HCT116 (cell line): ENCODE data around the gene MMEL1. TPM values are rescaled to one million over a fixed set of nuclear protein-coding genes. Genes with fewer than 3 reads are reported as not detected.

ENCODE experiments used
- ATAC-seq: fragments of 200-7000 bp; cut with Tn5 transposase; 2 replicates; pipeline ENCODE4 v1.9.1; 2020; ENCODE audit warnings: mild to moderate bottlenecking, moderate library complexity
- BruUV-seq: library from RNA; stranded (reverse); fragments of 400-500 nt; replicated peaks from 2 replicates; lab custom pipeline; 2021; lab: Mats Ljungman, UMichigan
- CTCF ChIA-PET: fragments of 300-600 bp; sonication (Branson Sonifier 250); formaldehyde crosslinking; loops from one replicate; lab custom pipeline; 2021; ENCODE audit warnings: antibody characterized with exemption; lab: Charles Lee
- POLR2A ChIA-PET: fragments of 300-600, 350-600 bp; sonication (Branson Sonifier 250); formaldehyde crosslinking; loops from one replicate; lab custom pipeline; 2021; ENCODE audit warnings: antibody characterized with exemption; lab: Charles Lee
- RAD21 ChIA-PET, 2 experiments: fragments of 300-600 bp; sonication (Branson Sonifier 250); formaldehyde crosslinking; loops; one replicate each; lab custom pipeline; 2023; ENCODE audit warnings: low total read pairs in 2 of 2; ENCODE audit not compliant: uncharacterized antibody in 2 of 2, unreplicated experiment in 2 of 2, low non-redundant PET in 1 of 2; lab: Charles Lee
- DNase-seq: peaks from one replicate; pipeline ENCODE4 v3.0.0-alpha.2; 2010; ENCODE audit warnings: low read depth, low spot score
- H2AFZ ChIP-seq: fragments of 200-600 bp; shearing (Covaris generic), sonication (generic); 2 replicates; pipeline ENCODE4 v1.6.1; 2017; ENCODE audit warnings: low read depth, mixed run types, mixed read lengths, antibody characterized with exemption, low read length; ENCODE audit not compliant: poor library complexity, severe bottlenecking
- H3K27ac ChIP-seq: 2 replicates; pipeline ENCODE4 v1.5.1; 2012; ENCODE audit warnings: low read depth, low read length
- H3K27me3 ChIP-seq: fragments of 200-600 bp; sonication (generic); 2 replicates; pipeline ENCODE4 v1.6.1; 2016; ENCODE audit warnings: mixed run types, low read length, mixed read lengths; ENCODE audit not compliant: insufficient read depth
- H3K36me3 ChIP-seq, 2 experiments: fragments of 200-500 bp in 1 of 2; fragments of 200-600 bp in 1 of 2; sonication (Bioruptor generic) in 1 of 2; sonication (generic) in 1 of 2; 2 replicates each; pipeline versions ENCODE4 v1.5.1 to v1.6.1; 2014 to 2016; ENCODE audit warnings: low read length in 2 of 2, inconsistent platforms in 1 of 2, mixed read lengths in 1 of 2, mixed run types in 1 of 2; ENCODE audit not compliant: insufficient read depth in 2 of 2, control insufficient read depth in 1 of 2
- H3K4me1 ChIP-seq, 2 experiments: fragments of 200-600 bp in 1 of 2; sonication (generic) in 1 of 2; 2 replicates each; pipeline versions ENCODE4 v1.5.1 to v1.6.1; 2012 to 2017; ENCODE audit warnings: low read length in 2 of 2, inconsistent platforms in 1 of 2, mild to moderate bottlenecking in 1 of 2, mixed read lengths in 1 of 2, mixed run types in 1 of 2, moderate library complexity in 1 of 2; ENCODE audit not compliant: insufficient read depth in 2 of 2, control insufficient read depth in 1 of 2
- H3K4me2 ChIP-seq: fragments of 200-600 bp; sonication (generic); 2 replicates; pipeline ENCODE4 v1.6.1; 2017; ENCODE audit warnings: mixed run types, low read length, mixed read lengths
- H3K4me3 ChIP-seq, 2 experiments: fragments of 200-600 bp in 1 of 2; sonication (generic) in 1 of 2; replicated peaks in 1 of 2; 2 replicates each; pipeline ENCODE4 v1.5.1; 2011 to 2016; ENCODE audit warnings: low read length in 2 of 2, control low read depth in 1 of 2, low read depth in 1 of 2, mild to moderate bottlenecking in 1 of 2, mixed read lengths in 1 of 2, mixed run types in 1 of 2
- H3K79me2 ChIP-seq: fragments of 200-600 bp; sonication (generic); 2 replicates; pipeline ENCODE4 v1.6.1; 2017; ENCODE audit warnings: mild to moderate bottlenecking, mixed run types, low read length, moderate library complexity, mixed read lengths; ENCODE audit not compliant: insufficient read depth
- H3K9ac ChIP-seq: fragments of 200-600 bp; sonication (generic); 2 replicates; pipeline ENCODE4 v1.6.1; 2016; ENCODE audit warnings: low read length, mixed read lengths
- H3K9me2 ChIP-seq: fragments of 200-600 bp; sonication (generic), shearing (Covaris generic); 2 replicates; pipeline ENCODE4 v1.6.1; 2017; ENCODE audit warnings: mixed run types, mild to moderate bottlenecking, moderate library complexity; ENCODE audit not compliant: insufficient read depth
- H3K9me3 ChIP-seq, 2 experiments: fragments of 200-500 bp in 1 of 2; fragments of 200-600 bp in 1 of 2; sonication (Bioruptor generic) in 1 of 2; sonication (generic) in 1 of 2; 2 replicates each; pipeline ENCODE4 v1.6.1; 2014 to 2017; ENCODE audit warnings: low read length in 2 of 2, mixed read lengths in 2 of 2, inconsistent platforms in 1 of 2, low read depth in 1 of 2, mild to moderate bottlenecking in 1 of 2, mixed run types in 1 of 2, moderate library complexity in 1 of 2; ENCODE audit not compliant: control insufficient read depth in 1 of 2, insufficient read depth in 1 of 2
- H4K20me1 ChIP-seq: fragments of 200-600 bp; sonication (generic), shearing (Covaris generic); 2 replicates; pipeline ENCODE4 v1.6.1; 2017; ENCODE audit warnings: mixed run types, mild to moderate bottlenecking, moderate library complexity; ENCODE audit not compliant: insufficient read depth
- CBX3 ChIP-seq: IDR thresholded peaks from 2 replicates; pipeline ENCODE4 v1.6.1; 2012; ENCODE audit warnings: low read depth
- EZH2phosphoT487 ChIP-seq: fragments of 200-600 bp; IDR thresholded peaks from 2 replicates; pipeline ENCODE4 v1.6.1; 2018; ENCODE audit warnings: antibody characterized with exemption, borderline replicate concordance
- FOSL1 ChIP-seq: IDR thresholded peaks from 2 replicates; pipeline ENCODE4 v1.6.1; 2012; ENCODE audit warnings: low read depth
- POLR2A ChIP-seq: IDR thresholded peaks from 2 replicates; pipeline ENCODE4 v1.7.0; 2011; ENCODE audit warnings: borderline replicate concordance; ENCODE audit not compliant: insufficient read depth, insufficient read length; ENCODE audit errors: extremely low read depth
- RAD21 ChIP-seq: IDR thresholded peaks from 2 replicates; pipeline ENCODE4 v1.6.1; 2012; ENCODE audit warnings: low read depth, mild to moderate bottlenecking
- TCF7L2 ChIP-seq: IDR thresholded peaks from 2 replicates; pipeline ENCODE4 v1.7.0; 2011; ENCODE audit warnings: borderline replicate concordance, inconsistent platforms; ENCODE audit not compliant: insufficient read depth, insufficient read length; ENCODE audit errors: extremely low read depth
- intact Hi-C: fragments of 100-400 bp; cut with micrococcal nuclease; formaldehyde crosslinking; loops from 2 replicates; pipeline ENCODE4 v1.10.0; 2022
- total RNA-seq: library from RNA; stranded (reverse); gene quantifications from one replicate; pipeline ENCODE4 v1.2.1, GENCODE V29; 2021; ENCODE audit not compliant: unreplicated experiment
- TF ChIP-seq, protein P1 (sequence below): IDR thresholded peaks from 2 replicates; pipeline ENCODE4 v1.6.1; 2012
- TF ChIP-seq, protein P2 (sequence below): IDR thresholded peaks from 2 replicates; pipeline ENCODE4 v1.6.1; 2012; ENCODE audit warnings: low read depth

MMEL1 gene
- total RNA-seq, 1 experiment from 2014 or later = 2.7 TPM

DNA sequence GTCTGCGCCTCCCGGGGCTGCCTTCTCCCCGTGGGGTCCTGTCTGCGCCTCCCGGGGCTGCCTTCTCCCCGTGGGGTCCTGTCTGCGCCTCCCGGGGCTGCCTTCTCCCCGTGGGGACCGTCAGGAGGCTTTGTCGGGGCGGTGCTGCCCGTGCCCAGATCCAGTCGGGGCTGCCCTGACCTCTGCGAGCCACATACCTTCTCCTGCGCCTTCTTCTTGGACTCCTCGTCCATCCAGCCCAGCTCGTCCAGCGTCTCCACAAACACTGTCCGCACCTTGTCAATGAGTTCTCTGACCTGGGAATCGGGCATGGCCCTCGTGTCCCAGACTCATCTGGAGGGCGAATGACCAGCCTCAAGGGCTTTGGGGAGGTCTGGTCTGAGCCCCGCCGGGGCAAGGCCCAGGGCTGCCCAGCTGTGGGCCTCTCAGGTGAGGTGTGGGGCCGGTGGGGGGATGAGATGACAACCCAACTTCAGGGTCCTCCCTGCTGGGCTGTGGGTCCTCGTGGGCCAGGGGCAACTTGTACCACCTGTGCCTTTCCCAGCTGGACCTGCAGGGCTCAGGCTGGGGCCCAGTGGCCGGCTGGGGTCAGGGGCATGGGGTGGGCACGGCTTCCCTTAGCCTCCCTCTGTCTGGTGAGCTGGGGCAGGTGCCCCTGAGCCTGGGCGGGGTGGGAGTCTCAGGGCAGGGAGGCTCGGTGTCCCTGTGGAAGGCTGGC, 36.8 kb downstream of the MMEL1 start:
- H3K9me3 ChIP-seq = no peaks in the 10 kb centered on the region
- CTCF ChIA-PET = interaction anchor here (0.6 kb wide), 1 partner anchor 824 kb away, joined by 3 read pairs; no protein-coding TSS in a partner anchor
- H3K79me2 ChIP-seq = no peaks in the 10 kb centered on the region
- no peaks in the 10 kb centered on the region for H3K36me3 ChIP-seq
- ATAC-seq (no peak), DNase-seq (no peak)
- no peaks in the 10 kb centered on the region for H4K20me1 ChIP-seq
- H3K27me3 ChIP-seq = no peaks in the 10 kb centered on the region
- H3K27ac ChIP-seq = no peak overlapping the region
- intact Hi-C loops = no loop called here
- H2AFZ ChIP-seq = no peak overlapping the region
- POLR2A ChIA-PET = no interaction called here
- RAD21 ChIA-PET = no interaction called here
- H3K4me3 ChIP-seq = no peak overlapping the region
- H3K4me2 ChIP-seq = no peak overlapping the region
- no TSS peak for BruUV-seq
- no peaks in the 10 kb centered on the region for H3K4me1 ChIP-seq
- TF ChIP-seq, protein P1, sequence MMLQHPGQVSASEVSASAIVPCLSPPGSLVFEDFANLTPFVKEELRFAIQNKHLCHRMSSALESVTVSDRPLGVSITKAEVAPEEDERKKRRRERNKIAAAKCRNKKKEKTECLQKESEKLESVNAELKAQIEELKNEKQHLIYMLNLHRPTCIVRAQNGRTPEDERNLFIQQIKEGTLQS = no peak
- TF ChIP-seq, protein P2, sequence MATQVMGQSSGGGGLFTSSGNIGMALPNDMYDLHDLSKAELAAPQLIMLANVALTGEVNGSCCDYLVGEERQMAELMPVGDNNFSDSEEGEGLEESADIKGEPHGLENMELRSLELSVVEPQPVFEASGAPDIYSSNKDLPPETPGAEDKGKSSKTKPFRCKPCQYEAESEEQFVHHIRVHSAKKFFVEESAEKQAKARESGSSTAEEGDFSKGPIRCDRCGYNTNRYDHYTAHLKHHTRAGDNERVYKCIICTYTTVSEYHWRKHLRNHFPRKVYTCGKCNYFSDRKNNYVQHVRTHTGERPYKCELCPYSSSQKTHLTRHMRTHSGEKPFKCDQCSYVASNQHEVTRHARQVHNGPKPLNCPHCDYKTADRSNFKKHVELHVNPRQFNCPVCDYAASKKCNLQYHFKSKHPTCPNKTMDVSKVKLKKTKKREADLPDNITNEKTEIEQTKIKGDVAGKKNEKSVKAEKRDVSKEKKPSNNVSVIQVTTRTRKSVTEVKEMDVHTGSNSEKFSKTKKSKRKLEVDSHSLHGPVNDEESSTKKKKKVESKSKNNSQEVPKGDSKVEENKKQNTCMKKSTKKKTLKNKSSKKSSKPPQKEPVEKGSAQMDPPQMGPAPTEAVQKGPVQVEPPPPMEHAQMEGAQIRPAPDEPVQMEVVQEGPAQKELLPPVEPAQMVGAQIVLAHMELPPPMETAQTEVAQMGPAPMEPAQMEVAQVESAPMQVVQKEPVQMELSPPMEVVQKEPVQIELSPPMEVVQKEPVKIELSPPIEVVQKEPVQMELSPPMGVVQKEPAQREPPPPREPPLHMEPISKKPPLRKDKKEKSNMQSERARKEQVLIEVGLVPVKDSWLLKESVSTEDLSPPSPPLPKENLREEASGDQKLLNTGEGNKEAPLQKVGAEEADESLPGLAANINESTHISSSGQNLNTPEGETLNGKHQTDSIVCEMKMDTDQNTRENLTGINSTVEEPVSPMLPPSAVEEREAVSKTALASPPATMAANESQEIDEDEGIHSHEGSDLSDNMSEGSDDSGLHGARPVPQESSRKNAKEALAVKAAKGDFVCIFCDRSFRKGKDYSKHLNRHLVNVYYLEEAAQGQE = no peak
- no peak for TF ChIP-seq TCF7L2
- no peak for TF ChIP-seq FOSL1
- no peak for TF ChIP-seq POLR2A
- TF ChIP-seq EZH2phosphoT487 = no peak
- TF ChIP-seq CBX3 = no peak
- TF ChIP-seq RAD21 = no peak
- H3K9me2 ChIP-seq = no peaks in the 10 kb centered on the region
- no peak overlapping the region for H3K9ac ChIP-seq
